Ishikawa (cell line): Measurements from ENCODE around the gene TRIM59.

Experiments used
- CEBPB ChIP-seq: IDR thresholded peaks from 2 replicates; pipeline ENCODE4 v1.6.1; 2012
- CREB1 ChIP-seq: IDR thresholded peaks from 2 replicates; pipeline ENCODE4 v1.6.1; 2012; ENCODE audit warnings: low read depth
- EGR1 ChIP-seq: IDR thresholded peaks from 2 replicates; pipeline ENCODE4 v1.6.1; 2012
- EP300 ChIP-seq: IDR thresholded peaks from 2 replicates; pipeline ENCODE4 v1.6.1; 2012; ENCODE audit warnings: borderline replicate concordance
- FOXM1 ChIP-seq: IDR thresholded peaks from 2 replicates; pipeline ENCODE4 v1.6.1; 2012; ENCODE audit warnings: low read depth, borderline replicate concordance
- NFIC ChIP-seq: IDR thresholded peaks from 2 replicates; pipeline ENCODE4 v1.6.1; 2012
- RAD21 ChIP-seq: IDR thresholded peaks from 2 replicates; pipeline ENCODE4 v1.6.1; 2012; ENCODE audit warnings: low read depth
- TAF1 ChIP-seq: IDR thresholded peaks from 2 replicates; pipeline ENCODE4 v1.6.1; 2012; ENCODE audit warnings: low read depth, mild to moderate bottlenecking
- TCF12 ChIP-seq: IDR thresholded peaks from 2 replicates; pipeline ENCODE4 v1.6.1; 2012; ENCODE audit warnings: low read depth
- TEAD4 ChIP-seq: IDR thresholded peaks from 2 replicates; pipeline ENCODE4 v1.6.1; 2012
- YY1 ChIP-seq: IDR thresholded peaks from 2 replicates; pipeline ENCODE4 v1.6.1; 2012; ENCODE audit warnings: low read depth
- ZBTB7A ChIP-seq: IDR thresholded peaks from 2 replicates; pipeline ENCODE4 v1.6.1; 2012; ENCODE audit warnings: low read depth
- TF ChIP-seq, protein P1 (sequence below): IDR thresholded peaks from 2 replicates; pipeline ENCODE4 v1.6.1; 2012
- TF ChIP-seq, protein P2 (sequence below): IDR thresholded peaks from 2 replicates; pipeline ENCODE4 v1.6.1; 2012
- TF ChIP-seq, protein P3 (sequence below): IDR thresholded peaks from 2 replicates; pipeline ENCODE4 v1.6.1; 2012; ENCODE audit warnings: low read depth, mild to moderate bottlenecking

The TRIM59 gene

DNA sequence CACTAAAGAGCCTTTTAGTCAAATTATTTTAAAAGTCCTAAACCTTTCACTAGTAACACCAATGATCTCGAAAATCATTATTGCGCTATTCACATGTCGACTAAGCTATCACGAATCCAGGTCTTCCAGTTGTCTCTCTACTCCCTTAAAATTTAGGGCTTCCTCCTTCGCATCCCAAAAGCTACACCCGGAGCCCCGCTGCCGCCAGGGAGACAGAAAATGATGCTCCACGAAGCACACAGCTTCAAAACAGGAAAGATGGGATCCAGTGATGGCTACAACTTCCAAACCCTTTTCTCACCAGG is 50.8 kb downstream of the TRIM59 start:
- TF ChIP-seq TEAD4 = no peak
- no peak for TF ChIP-seq YY1
- no peak for TF ChIP-seq CREB1
- no peak for TF ChIP-seq NFIC
- TF ChIP-seq CEBPB = no peak
- TF ChIP-seq EP300 = no peak

DNA sequence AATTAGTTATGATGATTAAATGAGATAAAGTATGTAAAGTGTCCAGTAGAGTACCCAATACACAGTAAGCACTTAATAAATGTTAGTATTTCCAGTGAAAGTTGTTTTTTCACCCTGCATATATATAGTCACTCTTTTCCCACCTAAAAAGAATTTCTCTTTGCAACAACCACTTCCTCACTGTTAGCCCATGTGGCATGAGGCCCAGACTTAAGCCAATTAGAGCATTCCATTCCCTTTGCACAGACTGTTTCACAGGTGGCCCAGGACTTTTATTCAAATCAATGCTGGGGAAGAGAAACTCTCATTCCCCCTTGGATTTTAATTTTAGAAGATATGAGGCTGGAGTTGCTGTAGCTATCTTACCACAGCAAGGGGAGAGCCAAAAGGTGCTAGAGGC is 54.3 kb downstream of the TRIM59 start:
- TF ChIP-seq CREB1 (no peak), EP300 (no peak), EGR1 (no peak), TEAD4 (no peak), TCF12 (no peak)
- TF ChIP-seq, protein P1, sequence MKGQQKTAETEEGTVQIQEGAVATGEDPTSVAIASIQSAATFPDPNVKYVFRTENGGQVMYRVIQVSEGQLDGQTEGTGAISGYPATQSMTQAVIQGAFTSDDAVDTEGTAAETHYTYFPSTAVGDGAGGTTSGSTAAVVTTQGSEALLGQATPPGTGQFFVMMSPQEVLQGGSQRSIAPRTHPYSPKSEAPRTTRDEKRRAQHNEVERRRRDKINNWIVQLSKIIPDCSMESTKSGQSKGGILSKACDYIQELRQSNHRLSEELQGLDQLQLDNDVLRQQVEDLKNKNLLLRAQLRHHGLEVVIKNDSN = no peak

DNA sequence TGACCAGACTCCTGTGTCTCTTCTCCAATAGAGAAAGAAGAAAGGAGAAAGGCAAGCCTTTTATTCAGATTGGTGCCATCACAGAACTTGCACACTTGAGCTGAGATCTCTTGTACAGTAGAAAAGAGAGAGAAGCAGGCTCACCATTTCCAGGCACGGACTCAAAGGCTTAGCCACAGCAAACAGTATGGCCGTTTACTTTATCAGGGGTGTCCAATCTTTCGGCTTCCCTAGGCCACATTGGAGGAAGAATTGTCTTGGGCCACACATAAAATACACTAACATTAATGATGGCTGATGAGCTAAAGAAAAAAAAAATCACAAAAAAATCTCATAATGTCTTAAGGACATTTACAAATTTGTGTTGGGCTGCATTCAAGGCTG is 55.6 kb downstream of the TRIM59 start:
- TF ChIP-seq RAD21 (no peak), FOXM1 (no peak), NFIC (no peak), CEBPB (no peak), TEAD4 (no peak), TAF1 (no peak), ZBTB7A (no peak), TCF12 (no peak), YY1 (no peak)
- TF ChIP-seq, protein P2, sequence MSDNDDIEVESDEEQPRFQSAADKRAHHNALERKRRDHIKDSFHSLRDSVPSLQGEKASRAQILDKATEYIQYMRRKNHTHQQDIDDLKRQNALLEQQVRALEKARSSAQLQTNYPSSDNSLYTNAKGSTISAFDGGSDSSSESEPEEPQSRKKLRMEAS = no peak
- TF ChIP-seq, protein P1 = no peak
- TF ChIP-seq, protein P3, sequence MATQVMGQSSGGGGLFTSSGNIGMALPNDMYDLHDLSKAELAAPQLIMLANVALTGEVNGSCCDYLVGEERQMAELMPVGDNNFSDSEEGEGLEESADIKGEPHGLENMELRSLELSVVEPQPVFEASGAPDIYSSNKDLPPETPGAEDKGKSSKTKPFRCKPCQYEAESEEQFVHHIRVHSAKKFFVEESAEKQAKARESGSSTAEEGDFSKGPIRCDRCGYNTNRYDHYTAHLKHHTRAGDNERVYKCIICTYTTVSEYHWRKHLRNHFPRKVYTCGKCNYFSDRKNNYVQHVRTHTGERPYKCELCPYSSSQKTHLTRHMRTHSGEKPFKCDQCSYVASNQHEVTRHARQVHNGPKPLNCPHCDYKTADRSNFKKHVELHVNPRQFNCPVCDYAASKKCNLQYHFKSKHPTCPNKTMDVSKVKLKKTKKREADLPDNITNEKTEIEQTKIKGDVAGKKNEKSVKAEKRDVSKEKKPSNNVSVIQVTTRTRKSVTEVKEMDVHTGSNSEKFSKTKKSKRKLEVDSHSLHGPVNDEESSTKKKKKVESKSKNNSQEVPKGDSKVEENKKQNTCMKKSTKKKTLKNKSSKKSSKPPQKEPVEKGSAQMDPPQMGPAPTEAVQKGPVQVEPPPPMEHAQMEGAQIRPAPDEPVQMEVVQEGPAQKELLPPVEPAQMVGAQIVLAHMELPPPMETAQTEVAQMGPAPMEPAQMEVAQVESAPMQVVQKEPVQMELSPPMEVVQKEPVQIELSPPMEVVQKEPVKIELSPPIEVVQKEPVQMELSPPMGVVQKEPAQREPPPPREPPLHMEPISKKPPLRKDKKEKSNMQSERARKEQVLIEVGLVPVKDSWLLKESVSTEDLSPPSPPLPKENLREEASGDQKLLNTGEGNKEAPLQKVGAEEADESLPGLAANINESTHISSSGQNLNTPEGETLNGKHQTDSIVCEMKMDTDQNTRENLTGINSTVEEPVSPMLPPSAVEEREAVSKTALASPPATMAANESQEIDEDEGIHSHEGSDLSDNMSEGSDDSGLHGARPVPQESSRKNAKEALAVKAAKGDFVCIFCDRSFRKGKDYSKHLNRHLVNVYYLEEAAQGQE = no peak

DNA sequence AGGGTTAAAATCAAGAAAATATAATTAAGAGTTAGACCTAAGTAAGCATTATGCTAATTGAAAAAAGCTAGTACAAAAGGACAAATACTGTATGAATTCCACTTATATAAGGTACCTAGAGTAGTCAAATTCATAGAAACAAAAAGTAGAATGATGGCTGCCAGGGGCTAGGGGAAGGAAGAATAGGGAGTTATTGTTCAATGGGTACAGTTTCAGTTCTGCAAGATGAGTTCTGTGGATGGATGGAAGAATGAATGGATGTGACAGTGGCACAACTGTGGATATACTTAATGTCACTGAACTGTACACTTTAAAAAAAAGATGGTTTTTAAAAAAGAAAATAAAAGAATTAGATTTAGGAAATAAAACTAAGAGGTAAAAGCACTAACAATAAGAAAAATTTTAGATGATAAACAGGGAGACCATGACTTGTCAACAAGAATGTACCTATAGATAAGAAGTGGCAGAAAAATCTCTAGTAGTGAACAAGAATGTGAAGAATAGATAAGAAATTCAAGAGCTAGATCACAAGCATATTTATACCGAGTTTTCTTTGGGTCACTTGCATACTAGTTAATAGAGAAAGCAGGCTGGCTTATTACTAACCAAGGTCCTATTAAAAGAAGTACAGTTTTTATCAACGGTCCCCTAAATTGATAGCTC is 56.1 kb downstream of the TRIM59 start:
- TF ChIP-seq, protein P3 = no peak
- TF ChIP-seq TCF12 (no peak), TEAD4 (no peak), YY1 (no peak), CEBPB (no peak), TAF1 (no peak), ZBTB7A (no peak)

DNA sequence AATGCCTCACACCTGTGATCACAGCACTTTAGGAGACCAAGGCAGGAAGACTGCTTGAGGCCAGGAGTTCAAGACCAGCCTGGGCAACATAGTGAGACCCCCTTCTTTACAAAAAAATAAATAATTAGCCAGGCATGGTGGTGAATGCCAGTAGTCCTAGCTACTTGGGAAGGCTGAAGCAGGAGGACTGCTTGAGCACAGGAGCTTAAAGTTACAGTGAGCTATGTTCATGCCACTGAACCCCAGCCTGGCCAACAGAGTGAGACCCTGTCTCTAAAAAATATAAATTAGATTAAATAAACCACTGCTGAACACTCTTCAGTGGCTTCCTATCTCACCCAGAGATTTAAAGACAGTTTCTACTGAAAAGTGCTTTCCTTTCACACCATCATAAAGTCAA is 56.8 kb downstream of the TRIM59 start:
- TF ChIP-seq EGR1 (no peak), FOXM1 (no peak), CREB1 (no peak), TEAD4 (no peak), YY1 (no peak), RAD21 (no peak), EP300 (no peak), CEBPB (no peak), TCF12 (no peak), NFIC (no peak), ZBTB7A (no peak), TAF1 (no peak)
- TF ChIP-seq, protein P3 = no peak
- TF ChIP-seq, protein P1 = no peak
- TF ChIP-seq, protein P2 = no peak
